Loucy (cell line): ENCODE measurements around the gene CACNA2D3.

ENCODE experiments used
- H2AFZ ChIP-seq: fragments of 200-600 bp; sonication (generic); 2 replicates; pipeline ENCODE4 v1.6.0; 2016; ENCODE audit warnings: antibody characterized with exemption, mild to moderate bottlenecking, low read length, moderate library complexity
- H3F3A ChIP-seq: fragments of 200-600 bp; 2 replicates; pipeline ENCODE4 v1.6.0; 2016; ENCODE audit warnings: antibody characterized with exemption, low read depth, mild to moderate bottlenecking
- H3K27me3 ChIP-seq: fragments of 200-600 bp; sonication (generic); 2 replicates; pipeline ENCODE4 v1.6.1; 2014; ENCODE audit warnings: low read length, mild to moderate bottlenecking; ENCODE audit not compliant: insufficient read depth, poor library complexity, severe bottlenecking
- H3K36me3 ChIP-seq: fragments of 200-600 bp; sonication (generic); 2 replicates; pipeline ENCODE4 v1.6.1; 2016; ENCODE audit warnings: low read length; ENCODE audit not compliant: insufficient read depth
- H3K4me1 ChIP-seq: fragments of 200-600 bp; sonication (generic); 2 replicates; pipeline ENCODE4 v1.5.1; 2014; ENCODE audit warnings: low read length, mild to moderate bottlenecking; ENCODE audit not compliant: insufficient read depth, poor library complexity, severe bottlenecking
- H3K4me2 ChIP-seq: fragments of 200-600 bp; sonication (generic); 2 replicates; pipeline ENCODE4 v1.6.0; 2014; ENCODE audit warnings: antibody characterized with exemption, low read length, low read depth, mild to moderate bottlenecking; ENCODE audit not compliant: poor library complexity, severe bottlenecking
- H3K4me3 ChIP-seq: fragments of 200-600 bp; sonication (generic); 2 replicates; pipeline ENCODE4 v1.5.1; 2014; ENCODE audit warnings: low read length, mild to moderate bottlenecking, mixed read lengths; ENCODE audit not compliant: poor library complexity, severe bottlenecking
- H3K79me2 ChIP-seq: fragments of 200-600 bp; sonication (generic); 2 replicates; pipeline ENCODE4 v1.6.1; 2014; ENCODE audit warnings: low read length; ENCODE audit not compliant: insufficient read depth
- H3K9ac ChIP-seq: fragments of 200-600 bp; sonication (generic); 2 replicates; pipeline ENCODE4 v1.6.0; 2014; ENCODE audit warnings: mild to moderate bottlenecking, low read depth, low read length, moderate library complexity; ENCODE audit not compliant: poor library complexity, severe bottlenecking
- H3K9me2 ChIP-seq: fragments of 200-600 bp; sonication (generic); replicated peaks from 2 replicates; pipeline ENCODE4 v1.6.1; 2016; ENCODE audit warnings: low read depth, low read length, mixed read lengths
- H3K9me3 ChIP-seq: fragments of 200-600 bp; sonication (generic); 2 replicates; pipeline ENCODE4 v1.6.1; 2014; ENCODE audit warnings: mild to moderate bottlenecking, antibody characterized with exemption, low read length, low read depth; ENCODE audit not compliant: insufficient read depth
- H4K20me1 ChIP-seq: fragments of 200-600 bp; sonication (generic); 2 replicates; pipeline ENCODE4 v1.6.0; 2014; ENCODE audit warnings: antibody characterized with exemption, low read length, mild to moderate bottlenecking; ENCODE audit not compliant: insufficient read depth, poor library complexity, severe bottlenecking
- EZH2phosphoT487 ChIP-seq: fragments of 200-600 bp; IDR thresholded peaks from 2 replicates; pipeline ENCODE4 v1.6.1; 2018; ENCODE audit warnings: antibody characterized with exemption, mild to moderate bottlenecking, moderate library complexity, borderline replicate concordance
- TF ChIP-seq, protein P1 (sequence below): fragments of 200-600 bp; sonication (generic); conservative IDR thresholded peaks from 2 replicates; pipeline ENCODE4 v1.5.1; 2014; ENCODE audit warnings: mild to moderate bottlenecking, antibody characterized with exemption, low read length

Gene CACNA2D3

DNA sequence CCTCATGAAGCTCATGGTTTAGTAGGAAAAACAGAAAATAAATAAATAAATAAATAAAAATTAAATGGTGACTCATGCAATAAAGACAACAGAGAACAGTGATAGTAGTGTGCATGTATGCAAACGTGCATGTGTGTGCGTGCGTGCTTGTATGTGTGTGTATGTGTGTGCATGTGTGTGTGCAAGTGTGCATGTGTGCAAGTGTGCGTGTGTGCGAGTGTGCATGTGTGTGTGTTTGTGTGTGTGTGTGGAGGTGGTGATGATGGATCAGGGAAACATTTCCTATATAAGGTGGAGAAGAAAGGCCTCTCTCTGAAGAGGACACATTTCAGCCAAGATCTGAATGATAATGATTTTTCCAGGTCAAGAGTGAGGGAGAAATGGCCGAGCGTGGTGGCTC, 47.2 kb downstream of the CACNA2D3 start:
- no peak overlapping the region for H3K9ac ChIP-seq
- no peak overlapping the region for H3K4me3 ChIP-seq
- H4K20me1 ChIP-seq: no peaks in the 10 kb centered on the region
- no peak overlapping the region for H3K4me2 ChIP-seq
- no peaks in the 10 kb centered on the region for H3K36me3 ChIP-seq
- H3K27me3 ChIP-seq: no peaks in the 10 kb centered on the region
- H3K4me1 ChIP-seq: no peaks in the 10 kb centered on the region
- no peaks in the 10 kb centered on the region for H3K79me2 ChIP-seq
- TF ChIP-seq EZH2phosphoT487: no peak
- TF ChIP-seq, protein P1, sequence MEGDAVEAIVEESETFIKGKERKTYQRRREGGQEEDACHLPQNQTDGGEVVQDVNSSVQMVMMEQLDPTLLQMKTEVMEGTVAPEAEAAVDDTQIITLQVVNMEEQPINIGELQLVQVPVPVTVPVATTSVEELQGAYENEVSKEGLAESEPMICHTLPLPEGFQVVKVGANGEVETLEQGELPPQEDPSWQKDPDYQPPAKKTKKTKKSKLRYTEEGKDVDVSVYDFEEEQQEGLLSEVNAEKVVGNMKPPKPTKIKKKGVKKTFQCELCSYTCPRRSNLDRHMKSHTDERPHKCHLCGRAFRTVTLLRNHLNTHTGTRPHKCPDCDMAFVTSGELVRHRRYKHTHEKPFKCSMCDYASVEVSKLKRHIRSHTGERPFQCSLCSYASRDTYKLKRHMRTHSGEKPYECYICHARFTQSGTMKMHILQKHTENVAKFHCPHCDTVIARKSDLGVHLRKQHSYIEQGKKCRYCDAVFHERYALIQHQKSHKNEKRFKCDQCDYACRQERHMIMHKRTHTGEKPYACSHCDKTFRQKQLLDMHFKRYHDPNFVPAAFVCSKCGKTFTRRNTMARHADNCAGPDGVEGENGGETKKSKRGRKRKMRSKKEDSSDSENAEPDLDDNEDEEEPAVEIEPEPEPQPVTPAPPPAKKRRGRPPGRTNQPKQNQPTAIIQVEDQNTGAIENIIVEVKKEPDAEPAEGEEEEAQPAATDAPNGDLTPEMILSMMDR: no peak
- no peaks in the 10 kb centered on the region for H3F3A ChIP-seq
- no peaks in the 10 kb centered on the region for H3K9me3 ChIP-seq
- H2AFZ ChIP-seq: no peak overlapping the region
- H3K9me2 ChIP-seq: no peaks in the 10 kb centered on the region

DNA sequence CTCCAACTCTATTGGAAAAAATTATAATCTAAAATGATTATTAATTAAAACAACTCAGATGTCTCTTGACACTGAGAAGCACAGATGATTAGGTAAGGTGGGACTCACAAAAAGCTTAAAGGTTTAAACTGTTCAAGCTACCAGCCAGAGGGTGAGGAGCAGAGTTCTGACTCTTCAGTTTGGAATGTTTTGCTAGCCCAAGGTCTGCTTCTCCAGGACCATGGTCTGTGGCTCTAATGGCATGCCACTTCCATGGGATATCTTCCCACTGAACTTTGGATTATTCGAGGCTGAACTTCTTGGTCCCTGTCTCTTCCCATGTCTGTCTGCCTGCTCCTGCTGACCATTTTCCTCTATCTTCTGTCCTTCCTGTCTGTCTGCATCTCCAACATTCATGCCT, 49.2 kb downstream of the CACNA2D3 start:
- Histone ChIP-seq H3K9ac (no peak overlapping the region), H3K4me1 (no peaks in the 10 kb centered on the region), H3K9me3 (no peaks in the 10 kb centered on the region), H3K4me3 (no peak overlapping the region), H3F3A (no peaks in the 10 kb centered on the region), H4K20me1 (no peaks in the 10 kb centered on the region), H3K9me2 (no peaks in the 10 kb centered on the region), H3K36me3 (no peaks in the 10 kb centered on the region), H2AFZ (no peak overlapping the region), H3K27me3 (no peaks in the 10 kb centered on the region), H3K4me2 (no peak overlapping the region), H3K79me2 (no peaks in the 10 kb centered on the region)
- TF ChIP-seq, protein P1: no peak
- no peak for TF ChIP-seq EZH2phosphoT487

DNA sequence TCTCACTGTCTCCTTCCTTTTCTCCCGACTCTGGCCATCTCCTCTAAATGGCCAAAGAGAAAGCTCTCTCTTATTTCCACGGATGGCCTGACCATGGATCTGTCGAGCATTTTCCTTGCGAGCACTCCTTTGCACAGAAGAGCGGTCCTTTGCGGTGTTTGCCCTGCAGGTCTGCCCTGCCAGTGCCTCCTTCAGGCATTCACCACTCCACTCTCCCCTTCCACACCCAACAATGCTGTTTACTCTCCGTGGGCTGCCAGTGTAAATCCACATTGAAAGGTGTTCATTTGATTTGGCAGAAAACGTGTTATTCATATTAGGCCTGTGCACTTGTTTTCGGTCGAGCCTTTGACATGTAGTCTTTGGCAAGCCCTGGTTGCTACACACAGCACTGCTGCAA, 49.6 kb downstream of the CACNA2D3 start:
- Histone ChIP-seq H3K4me3 (no peak overlapping the region), H4K20me1 (no peaks in the 10 kb centered on the region), H3K9me3 (no peaks in the 10 kb centered on the region), H3K27me3 (no peaks in the 10 kb centered on the region), H3F3A (no peaks in the 10 kb centered on the region), H3K4me1 (no peaks in the 10 kb centered on the region), H3K9ac (no peak overlapping the region), H2AFZ (no peak overlapping the region), H3K79me2 (no peaks in the 10 kb centered on the region), H3K4me2 (no peak overlapping the region), H3K36me3 (no peaks in the 10 kb centered on the region), H3K9me2 (no peaks in the 10 kb centered on the region)
- no peak for TF ChIP-seq EZH2phosphoT487
- TF ChIP-seq, protein P1: no peak
